HL-60 (cell line): ENCODE results near the gene PLD2.

ENCODE experiments used
- CTCF ChIP-seq: IDR thresholded peaks from one replicate; pipeline ENCODE4 v1.5.1; 2011; ENCODE audit warnings: low read length, control low read depth, inconsistent platforms; ENCODE audit not compliant: insufficient read depth
- POLR2AphosphoS5 ChIP-seq: IDR thresholded peaks from 2 replicates; pipeline ENCODE4 v1.6.1; 2012; ENCODE audit warnings: low read depth
- REST ChIP-seq: IDR thresholded peaks from 2 replicates; pipeline ENCODE4 v1.6.1; 2012; ENCODE audit warnings: low read depth; ENCODE audit not compliant: insufficient replicate concordance

- TF ChIP-seq REST: no peak
- TF ChIP-seq CTCF: no peak
- TF ChIP-seq POLR2AphosphoS5: no peak
These were observed 47.2 kb downstream of the PLD2 start for GRCh38 chr17:4854111-4854681.
